Gastrocnemius medialis (tissue), 4 donors: ENCODE results near the gene KHK. TPM values are rescaled to one million over a fixed set of nuclear protein-coding genes. Genes with fewer than 3 reads are reported as not detected.
"Not testable (repeated sequence)": the region's sequence is repeated elsewhere in the genome, so short reads cannot be mapped to it uniquely, and the experiment has no call there.

Experiments used
- ATAC-seq, 2 donors: fragments of 150-250 bp; one replicate each; pipeline ENCODE4 v1.9.1; 2016
- DNase-seq, 2 donors: peaks; one replicate each; pipeline ENCODE4 v3.0.0-alpha.2; 2019
- H3K27ac ChIP-seq, 4 donors: fragments of 200-600 bp; sonication (generic); 1 replicate in 1 of 4; 2 replicates in 3 of 4; pipeline ENCODE4 v1.5.1; 2016 to 2018; ENCODE audit warnings: mild to moderate bottlenecking in 2 of 4, moderate library complexity in 1 of 4
- H3K27me3 ChIP-seq, 3 donors: fragments of 200-600 bp; sonication (generic) in 2 of 3; 1 replicate in 1 of 3; 2 replicates in 2 of 3; pipeline versions ENCODE4 v1.5.1 to v1.6.0; 2016 to 2019; ENCODE audit warnings: mild to moderate bottlenecking in 1 of 3, moderate library complexity in 1 of 3
- H3K36me3 ChIP-seq, 2 donors: fragments of 200-600 bp; sonication (generic) in 1 of 2; one replicate each; pipeline ENCODE4 v1.5.1; 2017 to 2018
- H3K4me1 ChIP-seq, 2 donors: fragments of 200-600 bp; sonication (generic) in 1 of 2; one replicate each; pipeline ENCODE4 v1.5.1; 2016 to 2017; ENCODE audit warnings: mild to moderate bottlenecking in 2 of 2
- H3K4me3 ChIP-seq, 4 donors: fragments of 200-600 bp; sonication (generic) in 3 of 4; 1 replicate in 1 of 4; 2 replicates in 3 of 4; pipeline ENCODE4 v1.5.1; 2016 to 2019; ENCODE audit warnings: mild to moderate bottlenecking in 2 of 4
- H3K9me3 ChIP-seq, 3 donors: fragments of 200-600 bp; sonication (generic) in 2 of 3; 1 replicate in 1 of 3; 2 replicates in 2 of 3; pipeline ENCODE4 v1.5.1; 2016 to 2019
- CTCF ChIP-seq, 5 experiments: fragments of 450-650 bp in 3 of 5; fragments of 200-600 bp in 2 of 5; sonication (generic) in 2 of 5; IDR thresholded peaks in 4 of 5; conservative IDR thresholded peaks in 1 of 5; 1 replicate in 4 of 5; 2 replicates in 1 of 5; pipeline ENCODE4 v1.5.1; 2016 to 2019; ENCODE audit warnings: antibody characterized with exemption in 5 of 5, mild to moderate bottlenecking in 3 of 5, moderate library complexity in 3 of 5
- POLR2A ChIP-seq, 2 donors: fragments of 450-650 bp; IDR thresholded peaks; one replicate each; pipeline ENCODE4 v1.6.1; 2017; ENCODE audit warnings: antibody characterized with exemption in 2 of 2, mild to moderate bottlenecking in 2 of 2, moderate library complexity in 2 of 2
- in situ Hi-C, 4 donors: fragments of 200-750 bp; cut with MboI; loops; one replicate each; pipeline versions ENCODE4 v1.15.0 to v1.8.0; 2017; ENCODE audit warnings: low sequenced_read_pairs in 4 of 4
- intact Hi-C: fragments of 100-400 bp; cut with DNase I; formaldehyde crosslinking; loops from one replicate; pipeline ENCODE4 v1.15.1; 2023; ENCODE audit warnings: low total_unique reads
- total RNA-seq, 4 donors: library from RNA; depleted of rRNA; stranded (reverse); fragments of >200 nt; gene quantifications; one replicate each; pipeline versions ENCODE4 v1.1.0 to v1.2.3, GENCODE V29; 2016

The KHK gene
- total RNA-seq, 4 donors from 2014 or later = 0.91 to 5.4 (median 1.3) TPM; not detected in 1

DNA sequence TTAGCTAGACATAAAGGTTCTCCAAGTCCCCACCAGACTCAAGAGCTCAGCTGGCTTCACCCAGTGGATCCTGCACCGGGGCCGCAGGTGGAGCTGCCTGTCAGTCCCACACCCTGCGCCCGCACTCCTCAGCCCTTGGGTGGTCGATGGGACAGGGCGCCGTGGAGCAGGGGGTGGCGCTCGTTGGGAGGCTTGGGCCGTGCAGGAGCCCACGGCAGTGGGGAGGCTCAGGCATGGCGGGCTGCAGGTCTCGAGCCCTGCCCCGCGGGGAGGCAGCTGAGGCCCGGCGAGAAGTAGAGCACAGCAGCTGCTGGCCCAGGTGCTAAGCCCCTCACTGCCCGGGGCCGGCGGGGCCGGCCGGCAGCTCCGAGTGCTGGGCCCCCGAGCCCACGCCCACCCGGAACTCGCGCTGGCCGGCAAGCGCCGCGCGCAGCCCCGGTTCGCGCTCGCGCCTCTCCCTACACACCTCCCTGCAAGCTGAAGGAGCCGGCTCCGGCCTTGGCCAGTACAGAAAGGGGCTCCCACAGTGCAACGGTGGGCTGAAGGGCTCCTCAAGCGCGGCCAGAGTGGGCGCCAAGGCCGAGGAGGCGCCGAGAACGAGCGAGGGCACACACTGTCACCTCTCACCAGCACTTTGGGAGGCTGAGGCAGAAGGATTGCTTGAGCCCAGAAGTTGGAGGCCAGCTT, 25.0 kb downstream of the KHK start:
- H3K36me3 ChIP-seq, H3K4me1 ChIP-seq, in situ Hi-C loops, DNase-seq, H3K9me3 ChIP-seq, H3K27me3 ChIP-seq, intact Hi-C loops, ATAC-seq, H3K4me3 ChIP-seq, H3K27ac ChIP-seq: not testable (repeated sequence)

DNA sequence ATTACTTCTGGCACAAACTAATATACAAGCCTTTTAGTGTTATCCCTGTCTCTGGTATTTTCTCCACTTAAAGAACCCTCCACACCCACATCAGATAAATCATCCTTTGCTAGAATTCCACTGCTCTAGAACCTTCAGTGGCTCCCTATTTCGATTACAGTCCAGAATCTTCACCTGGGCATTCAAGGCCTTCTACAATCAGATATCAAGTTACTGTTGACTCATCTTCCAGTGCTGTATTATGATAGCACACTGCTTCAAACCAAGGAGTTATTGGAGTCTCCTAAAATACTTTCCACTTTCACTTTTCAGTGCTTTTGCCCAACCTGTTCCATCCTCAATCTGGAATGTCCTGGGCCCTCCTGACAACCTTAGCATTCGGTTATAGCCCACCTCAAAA, 28.9 kb downstream of the KHK start:
- Histone ChIP-seq H3K4me1 (peaks cover 3 to 9% of the 10 kb centered on the region in 2 donors), H3K27me3 (peaks cover 0 to 5% (median 0%) of the 10 kb centered on the region in 3 donors), H3K27ac (no peak overlapping the region), H3K36me3 (no peaks in the 10 kb centered on the region), H3K9me3 (no peaks in the 10 kb centered on the region), H3K4me3 (no peak overlapping the region)
- DNase-seq = no peak
- intact Hi-C loops (no loop called here), in situ Hi-C loops (no loop called here)
- TF ChIP-seq CTCF (IDR thresholded peaks at IDR 0.05 in 4 of 5, conservative IDR thresholded peaks at IDR 0.05 in 1 of 5) (no peak), POLR2A (IDR thresholded peaks at IDR 0.05) (no peak)
- ATAC-seq = no peak

DNA sequence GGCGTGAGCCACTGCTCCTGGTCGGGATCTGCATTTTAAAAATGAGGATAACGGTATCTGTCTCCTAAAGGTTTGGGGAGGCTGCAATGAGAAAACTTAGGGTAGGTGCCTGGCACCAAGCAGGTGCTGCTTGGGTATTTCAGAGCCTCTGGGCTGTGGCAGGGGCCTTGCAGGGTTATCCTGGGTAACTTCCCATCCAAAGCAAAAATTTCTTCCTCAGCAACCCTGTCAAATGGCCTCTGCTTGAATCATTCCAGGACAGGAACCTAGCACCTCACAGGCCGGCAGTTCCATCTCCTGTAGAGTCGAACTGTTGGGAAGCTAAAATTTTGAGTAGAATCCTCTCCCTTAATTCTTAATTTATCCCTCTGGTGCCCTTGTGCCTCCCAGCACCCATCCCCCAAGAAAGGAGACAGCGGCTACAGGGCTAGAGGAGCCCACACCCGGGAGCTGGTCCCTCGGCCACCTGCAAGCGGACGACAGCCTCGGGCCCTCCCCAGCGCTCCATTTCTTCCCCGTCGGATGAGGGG, 31.5 kb downstream of the KHK start:
- Histone ChIP-seq H3K27ac (no peak overlapping the region), H3K9me3 (no peaks in the 10 kb centered on the region), H3K4me1 (peaks cover 6 to 12% of the 10 kb centered on the region in 2 donors), H3K36me3 (no peaks in the 10 kb centered on the region), H3K27me3 (peaks cover 0 to 5% (median 0%) of the 10 kb centered on the region in 3 donors), H3K4me3 (peak overlapping the region; percentile 38 to 57 (median 48))
- DNase-seq = no peak
- in situ Hi-C loops = no loop called here
- intact Hi-C loops = no loop called here
- ATAC-seq = no peak
- TF ChIP-seq POLR2A (IDR thresholded peaks at IDR 0.05) = no peak
- no peak for TF ChIP-seq CTCF (IDR thresholded peaks at IDR 0.05 in 4 of 5, conservative IDR thresholded peaks at IDR 0.05 in 1 of 5)

- intact Hi-C loops = no loop called here
- Histone ChIP-seq H3K9me3 (no peaks in the 10 kb centered on the region), H3K36me3 (no peaks in the 10 kb centered on the region), H3K27ac (no peak within 1 kb of the TSS), H3K4me1 (peaks cover 8 to 17% of the 10 kb centered on the region in 2 donors), H3K4me3 (peak within 1 kb of the TSS; percentile 38 to 57 (median 48)), H3K27me3 (peaks cover 0 to 5% (median 0%) of the 10 kb centered on the region in 3 donors)
- DNase-seq = no peak
- ATAC-seq = no peak
- TF ChIP-seq POLR2A (IDR thresholded peaks at IDR 0.05) (peak in 1 of 2 donors; percentile 19), CTCF (IDR thresholded peaks at IDR 0.05 in 4 of 5, conservative IDR thresholded peaks at IDR 0.05 in 1 of 5) (no peak)
- in situ Hi-C loops = no loop called here
These were observed 32.2 kb downstream of the KHK start, which contains the start of gene CGREF1 for GRCh38 chr2:27118525-27119329. CGREF1 (minus strand) TSS chr2:27119128; CDS start chr2:27104366, 14,762 bp downstream.

GRCh38 chr2:27119330-27119670, 32.7 kb downstream of the KHK start:
- Histone ChIP-seq H3K4me3 (peak overlapping the region in 3 of 4 donors; percentile 44 to 53 (median 46)), H3K4me1 (peaks cover 12 to 17% of the 10 kb centered on the region in 2 donors)
- DNase-seq, H3K9me3 ChIP-seq, in situ Hi-C loops, H3K27me3 ChIP-seq, H3K27ac ChIP-seq, intact Hi-C loops, H3K36me3 ChIP-seq, ATAC-seq: not testable (repeated sequence)
